WTC11 (cell line): ENCODE data around the gene ACOXL. TPM values are rescaled to one million over a fixed set of nuclear protein-coding genes. Genes with fewer than 3 reads are reported as not detected.

Experiments
- ATAC-seq: fragments of 200-7000 bp; cut with Tn5 transposase; 2 replicates; pipeline ENCODE4 v1.10.0; 2021; ENCODE audit warnings: mild to moderate bottlenecking, moderate library complexity
- CTCF ChIA-PET: fragments of 300-600 bp; sonication (Branson Sonifier 250); formaldehyde crosslinking; loops from one replicate; lab custom pipeline; 2021; ENCODE audit warnings: antibody characterized with exemption; lab: Charles Lee
- POLR2A ChIA-PET: fragments of 350-600 bp; sonication (Branson Sonifier 250); formaldehyde crosslinking; loops from one replicate; lab custom pipeline; 2021; ENCODE audit warnings: antibody characterized with exemption; lab: Charles Lee
- DNase-seq: peaks from one replicate; pipeline ENCODE4 v3.0.0; 2021; ENCODE audit warnings: low spot score
- H3K27ac Mint-ChIP-seq: 2 replicates; pipeline ENCODE4 v1.8.0; 2021; ENCODE audit warnings: mixed read lengths
- H3K27me3 Mint-ChIP-seq: 2 replicates; pipeline ENCODE4 v1.8.0; 2021; ENCODE audit warnings: low read depth, mild to moderate bottlenecking, moderate library complexity, mixed read lengths
- H3K36me3 Mint-ChIP-seq: 2 replicates; pipeline ENCODE4 v1.8.0; 2021; ENCODE audit warnings: mixed read lengths
- H3K4me1 Mint-ChIP-seq: 2 replicates; pipeline ENCODE4 v1.8.0; 2022; ENCODE audit warnings: mixed read lengths
- H3K4me3 Mint-ChIP-seq: 2 replicates; pipeline ENCODE4 v1.8.0; 2021; ENCODE audit warnings: mild to moderate bottlenecking, moderate library complexity, mixed read lengths
- H3K9me3 Mint-ChIP-seq: 2 replicates; pipeline ENCODE4 v1.8.0; 2021; ENCODE audit warnings: mixed read lengths
- FOXP1 ChIP-seq: sonication (generic); formaldehyde crosslinking; IDR thresholded peaks from 2 replicates; pipeline ENCODE4 v1.8.0; 2022; ENCODE audit warnings: missing genetic modification reagents, mild to moderate bottlenecking, moderate library complexity, borderline replicate concordance
- GABPB1 ChIP-seq: sonication (generic); formaldehyde crosslinking; IDR thresholded peaks from 2 replicates; pipeline ENCODE4 v1.8.1; 2023; ENCODE audit warnings: mild to moderate bottlenecking, missing genetic modification reagents
- GTF2I ChIP-seq: fragments of 250-450 bp; sonication (Bioruptor Pico); conservative IDR thresholded peaks from 2 replicates; pipeline ENCODE4 v1.4.0; 2021; ENCODE audit warnings: mild to moderate bottlenecking
- JUN ChIP-seq: sonication (generic); formaldehyde crosslinking; IDR thresholded peaks from 2 replicates; pipeline ENCODE4 v1.8.0; 2023; ENCODE audit warnings: mild to moderate bottlenecking, missing genetic modification reagents
- NFE2L1 ChIP-seq: sonication (generic); formaldehyde crosslinking; IDR thresholded peaks from 2 replicates; pipeline ENCODE4 v1.8.1; 2023; ENCODE audit warnings: missing genetic modification reagents
- NFYB ChIP-seq: sonication (generic); formaldehyde crosslinking; conservative IDR thresholded peaks from 2 replicates; pipeline ENCODE4 v1.8.0; 2022; ENCODE audit warnings: low read depth, missing genetic modification reagents
- NR3C1 ChIP-seq: sonication (generic); formaldehyde crosslinking; conservative IDR thresholded peaks from 2 replicates; pipeline ENCODE4 v1.8.1; 2023; ENCODE audit warnings: low read depth, mild to moderate bottlenecking, missing genetic modification reagents
- RELA ChIP-seq: sonication (generic); formaldehyde crosslinking; IDR thresholded peaks from 2 replicates; pipeline ENCODE4 v1.8.1; 2022; ENCODE audit warnings: missing genetic modification reagents, mild to moderate bottlenecking, borderline replicate concordance
- RORB ChIP-seq: fragments of 250-450 bp; sonication (Bioruptor Pico); IDR thresholded peaks from 2 replicates; pipeline ENCODE4 v1.9.0; 2021; ENCODE audit warnings: mild to moderate bottlenecking
- ZNF138 ChIP-seq: sonication (generic); formaldehyde crosslinking; conservative IDR thresholded peaks from 2 replicates; pipeline ENCODE4 v1.8.1; 2022; ENCODE audit warnings: mild to moderate bottlenecking, moderate library complexity, missing genetic modification reagents
- total RNA-seq: library from RNA; stranded (reverse); gene quantifications from 3 replicates; pipeline ENCODE4 v1.2.3, GENCODE V29; 2021
- TF ChIP-seq, protein P1 (sequence below): fragments of 250-450 bp; sonication (Bioruptor Pico); IDR thresholded peaks from 2 replicates; pipeline ENCODE4 v1.9.0; 2021; ENCODE audit warnings: mild to moderate bottlenecking
- TF ChIP-seq, protein P2 (sequence below): fragments of 250-450 bp; sonication (Bioruptor Pico); conservative IDR thresholded peaks from 2 replicates; pipeline ENCODE4 v1.9.0; 2021; ENCODE audit warnings: mild to moderate bottlenecking
- TF ChIP-seq, protein P3 (sequence below): sonication (generic); formaldehyde crosslinking; IDR thresholded peaks from 2 replicates; pipeline ENCODE4 v1.8.1; 2022; ENCODE audit warnings: low read depth, mild to moderate bottlenecking, moderate library complexity, missing genetic modification reagents, borderline replicate concordance
- TF ChIP-seq, protein P4 (sequence below): sonication (generic); formaldehyde crosslinking; IDR thresholded peaks from 2 replicates; pipeline ENCODE4 v1.8.0; 2022; ENCODE audit warnings: mild to moderate bottlenecking, missing genetic modification reagents
- TF ChIP-seq, protein P5 (sequence below): sonication (generic); formaldehyde crosslinking; IDR thresholded peaks from 2 replicates; pipeline ENCODE4 v1.8.1; 2023; ENCODE audit warnings: mild to moderate bottlenecking, missing genetic modification reagents, borderline replicate concordance

The ACOXL gene
- total RNA-seq, 1 experiment from 2014 or later: 14.9 TPM

DNA sequence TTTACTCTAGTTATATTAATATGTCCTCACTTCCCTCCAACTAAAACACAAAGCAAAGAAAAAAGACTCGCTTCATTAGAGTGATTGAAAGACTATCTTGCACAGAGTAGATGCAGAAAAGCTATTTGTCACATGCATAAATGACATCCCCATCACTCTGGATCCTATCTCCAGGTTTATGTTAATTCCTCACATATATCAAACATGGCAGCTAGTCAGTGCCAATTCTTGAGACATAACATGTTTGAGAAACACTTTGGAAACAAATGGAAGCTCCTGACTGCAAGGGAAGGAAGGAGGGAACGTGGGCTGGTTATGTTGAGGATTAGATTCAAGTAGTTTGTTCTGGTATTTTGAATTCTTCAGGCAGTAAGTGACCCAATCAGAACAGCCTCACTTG is 298.6 kb downstream of the ACOXL start (continued):
- TF ChIP-seq GABPB1 (CRISPR knock-in tag) (no peak), NR3C1 (no peak)
- TF ChIP-seq, protein P1, sequence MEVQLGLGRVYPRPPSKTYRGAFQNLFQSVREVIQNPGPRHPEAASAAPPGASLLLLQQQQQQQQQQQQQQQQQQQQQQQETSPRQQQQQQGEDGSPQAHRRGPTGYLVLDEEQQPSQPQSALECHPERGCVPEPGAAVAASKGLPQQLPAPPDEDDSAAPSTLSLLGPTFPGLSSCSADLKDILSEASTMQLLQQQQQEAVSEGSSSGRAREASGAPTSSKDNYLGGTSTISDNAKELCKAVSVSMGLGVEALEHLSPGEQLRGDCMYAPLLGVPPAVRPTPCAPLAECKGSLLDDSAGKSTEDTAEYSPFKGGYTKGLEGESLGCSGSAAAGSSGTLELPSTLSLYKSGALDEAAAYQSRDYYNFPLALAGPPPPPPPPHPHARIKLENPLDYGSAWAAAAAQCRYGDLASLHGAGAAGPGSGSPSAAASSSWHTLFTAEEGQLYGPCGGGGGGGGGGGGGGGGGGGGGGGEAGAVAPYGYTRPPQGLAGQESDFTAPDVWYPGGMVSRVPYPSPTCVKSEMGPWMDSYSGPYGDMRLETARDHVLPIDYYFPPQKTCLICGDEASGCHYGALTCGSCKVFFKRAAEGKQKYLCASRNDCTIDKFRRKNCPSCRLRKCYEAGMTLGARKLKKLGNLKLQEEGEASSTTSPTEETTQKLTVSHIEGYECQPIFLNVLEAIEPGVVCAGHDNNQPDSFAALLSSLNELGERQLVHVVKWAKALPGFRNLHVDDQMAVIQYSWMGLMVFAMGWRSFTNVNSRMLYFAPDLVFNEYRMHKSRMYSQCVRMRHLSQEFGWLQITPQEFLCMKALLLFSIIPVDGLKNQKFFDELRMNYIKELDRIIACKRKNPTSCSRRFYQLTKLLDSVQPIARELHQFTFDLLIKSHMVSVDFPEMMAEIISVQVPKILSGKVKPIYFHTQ: no peak
- TF ChIP-seq, all 79 proteins: peak for 0

DNA sequence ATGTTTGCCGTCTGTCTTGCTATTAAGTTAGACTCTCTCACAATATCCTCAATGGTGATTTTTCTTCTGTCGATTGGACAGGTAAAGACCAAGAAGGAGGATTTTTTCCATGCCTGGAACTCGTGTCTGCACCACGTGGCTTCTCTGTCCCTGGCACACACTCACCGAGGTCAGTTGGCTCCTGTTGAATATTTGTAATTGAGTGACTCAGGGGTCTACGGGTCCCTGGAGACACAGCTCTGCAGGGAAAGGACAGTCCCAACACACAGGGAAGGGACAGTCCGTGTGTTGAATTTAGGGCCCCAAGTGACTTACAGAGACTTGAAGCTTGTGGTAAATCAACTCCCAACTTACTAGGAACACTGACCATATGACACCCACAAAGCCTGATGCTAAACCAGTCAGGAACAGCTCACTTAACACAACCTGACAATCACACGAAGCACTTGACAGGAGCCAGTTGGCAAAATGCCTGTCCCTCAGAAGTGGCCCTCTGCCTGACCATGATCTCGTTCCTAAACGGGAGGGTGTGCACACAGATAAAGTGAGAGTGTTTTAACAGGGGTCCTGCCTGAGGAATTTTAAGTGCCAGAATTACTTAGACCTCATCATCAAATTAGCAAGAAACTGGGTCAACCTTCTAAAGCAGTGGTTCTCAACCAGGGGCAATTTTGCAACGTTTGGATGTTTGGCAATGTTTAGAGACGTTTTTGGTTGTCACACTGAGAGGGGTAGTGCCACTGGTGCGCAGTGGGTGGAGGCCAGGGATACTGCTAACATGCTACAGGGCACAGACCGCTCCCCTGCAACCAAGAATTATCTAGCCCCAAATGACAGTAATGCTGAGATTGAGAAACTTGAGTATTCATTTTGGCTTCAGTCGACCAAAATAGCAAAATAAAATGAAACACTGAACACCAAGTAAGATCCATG is 299.4 kb downstream of the ACOXL start:
- POLR2A ChIA-PET: no interaction called here
- CTCF ChIA-PET: no interaction called here

More for the DNA sequence above, 299.4 kb downstream of the ACOXL start:
- TF ChIP-seq, protein P2, sequence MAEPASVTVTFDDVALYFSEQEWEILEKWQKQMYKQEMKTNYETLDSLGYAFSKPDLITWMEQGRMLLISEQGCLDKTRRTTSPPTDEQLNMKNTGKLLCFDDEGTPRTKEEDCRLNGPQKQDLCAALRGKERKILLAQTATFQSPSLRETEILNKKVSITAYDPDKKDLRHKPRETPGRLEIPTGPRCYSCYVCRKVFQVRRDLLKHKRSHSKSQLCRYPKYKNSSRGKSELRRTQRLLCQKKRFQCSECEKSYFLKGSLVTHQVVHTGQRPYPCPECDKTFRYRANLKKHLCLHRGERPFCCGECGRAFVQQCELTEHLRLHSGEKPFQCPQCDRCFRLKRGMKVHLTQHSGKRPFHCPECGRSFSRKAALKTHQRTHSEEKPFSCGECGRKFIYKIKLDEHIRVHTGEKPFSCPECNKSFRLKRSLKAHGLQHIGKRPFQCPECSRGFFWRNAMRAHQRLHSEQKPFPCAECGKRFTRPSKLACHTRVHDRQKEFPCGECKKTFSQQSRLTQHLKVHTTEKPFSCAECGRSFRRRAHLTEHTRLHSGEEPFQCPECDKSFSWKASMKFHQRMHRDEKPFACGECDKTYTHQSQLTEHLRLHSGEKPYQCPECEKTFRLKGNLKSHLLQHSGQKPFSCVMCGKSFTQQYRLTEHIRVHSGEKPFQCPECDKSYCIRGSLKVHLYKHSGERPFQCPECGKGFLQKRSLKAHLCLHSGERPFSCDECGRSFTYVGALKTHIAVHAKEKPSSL: no peak
- TF ChIP-seq, protein P3, sequence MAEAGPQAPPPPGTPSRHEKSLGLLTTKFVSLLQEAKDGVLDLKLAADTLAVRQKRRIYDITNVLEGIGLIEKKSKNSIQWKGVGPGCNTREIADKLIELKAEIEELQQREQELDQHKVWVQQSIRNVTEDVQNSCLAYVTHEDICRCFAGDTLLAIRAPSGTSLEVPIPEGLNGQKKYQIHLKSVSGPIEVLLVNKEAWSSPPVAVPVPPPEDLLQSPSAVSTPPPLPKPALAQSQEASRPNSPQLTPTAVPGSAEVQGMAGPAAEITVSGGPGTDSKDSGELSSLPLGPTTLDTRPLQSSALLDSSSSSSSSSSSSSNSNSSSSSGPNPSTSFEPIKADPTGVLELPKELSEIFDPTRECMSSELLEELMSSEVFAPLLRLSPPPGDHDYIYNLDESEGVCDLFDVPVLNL (CRISPR knock-in tag): no peak
- TF ChIP-seq GTF2I (CRISPR knock-in tag) (no peak), NFYB (no peak), NFE2L1 (CRISPR knock-in tag) (no peak), RELA (CRISPR knock-in tag) (no peak), RORB (CRISPR knock-in tag) (no peak), JUN (CRISPR knock-in tag) (no peak), FOXP1 (CRISPR knock-in tag) (no peak), ZNF138 (CRISPR knock-in tag) (no peak)
- TF ChIP-seq, protein P4, sequence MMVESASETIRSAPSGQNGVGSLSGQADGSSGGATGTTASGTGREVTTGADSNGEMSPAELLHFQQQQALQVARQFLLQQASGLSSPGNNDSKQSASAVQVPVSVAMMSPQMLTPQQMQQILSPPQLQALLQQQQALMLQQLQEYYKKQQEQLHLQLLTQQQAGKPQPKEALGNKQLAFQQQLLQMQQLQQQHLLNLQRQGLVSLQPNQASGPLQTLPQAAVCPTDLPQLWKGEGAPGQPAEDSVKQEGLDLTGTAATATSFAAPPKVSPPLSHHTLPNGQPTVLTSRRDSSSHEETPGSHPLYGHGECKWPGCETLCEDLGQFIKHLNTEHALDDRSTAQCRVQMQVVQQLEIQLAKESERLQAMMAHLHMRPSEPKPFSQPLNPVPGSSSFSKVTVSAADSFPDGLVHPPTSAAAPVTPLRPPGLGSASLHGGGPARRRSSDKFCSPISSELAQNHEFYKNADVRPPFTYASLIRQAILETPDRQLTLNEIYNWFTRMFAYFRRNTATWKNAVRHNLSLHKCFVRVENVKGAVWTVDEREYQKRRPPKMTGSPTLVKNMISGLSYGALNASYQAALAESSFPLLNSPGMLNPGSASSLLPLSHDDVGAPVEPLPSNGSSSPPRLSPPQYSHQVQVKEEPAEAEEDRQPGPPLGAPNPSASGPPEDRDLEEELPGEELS (CRISPR knock-in tag): no peak
- TF ChIP-seq, protein P5, sequence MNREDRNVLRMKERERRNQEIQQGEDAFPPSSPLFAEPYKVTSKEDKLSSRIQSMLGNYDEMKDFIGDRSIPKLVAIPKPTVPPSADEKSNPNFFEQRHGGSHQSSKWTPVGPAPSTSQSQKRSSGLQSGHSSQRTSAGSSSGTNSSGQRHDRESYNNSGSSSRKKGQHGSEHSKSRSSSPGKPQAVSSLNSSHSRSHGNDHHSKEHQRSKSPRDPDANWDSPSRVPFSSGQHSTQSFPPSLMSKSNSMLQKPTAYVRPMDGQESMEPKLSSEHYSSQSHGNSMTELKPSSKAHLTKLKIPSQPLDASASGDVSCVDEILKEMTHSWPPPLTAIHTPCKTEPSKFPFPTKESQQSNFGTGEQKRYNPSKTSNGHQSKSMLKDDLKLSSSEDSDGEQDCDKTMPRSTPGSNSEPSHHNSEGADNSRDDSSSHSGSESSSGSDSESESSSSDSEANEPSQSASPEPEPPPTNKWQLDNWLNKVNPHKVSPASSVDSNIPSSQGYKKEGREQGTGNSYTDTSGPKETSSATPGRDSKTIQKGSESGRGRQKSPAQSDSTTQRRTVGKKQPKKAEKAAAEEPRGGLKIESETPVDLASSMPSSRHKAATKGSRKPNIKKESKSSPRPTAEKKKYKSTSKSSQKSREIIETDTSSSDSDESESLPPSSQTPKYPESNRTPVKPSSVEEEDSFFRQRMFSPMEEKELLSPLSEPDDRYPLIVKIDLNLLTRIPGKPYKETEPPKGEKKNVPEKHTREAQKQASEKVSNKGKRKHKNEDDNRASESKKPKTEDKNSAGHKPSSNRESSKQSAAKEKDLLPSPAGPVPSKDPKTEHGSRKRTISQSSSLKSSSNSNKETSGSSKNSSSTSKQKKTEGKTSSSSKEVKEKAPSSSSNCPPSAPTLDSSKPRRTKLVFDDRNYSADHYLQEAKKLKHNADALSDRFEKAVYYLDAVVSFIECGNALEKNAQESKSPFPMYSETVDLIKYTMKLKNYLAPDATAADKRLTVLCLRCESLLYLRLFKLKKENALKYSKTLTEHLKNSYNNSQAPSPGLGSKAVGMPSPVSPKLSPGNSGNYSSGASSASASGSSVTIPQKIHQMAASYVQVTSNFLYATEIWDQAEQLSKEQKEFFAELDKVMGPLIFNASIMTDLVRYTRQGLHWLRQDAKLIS: no peak
- TF ChIP-seq, all 79 proteins: peak for 0
- no peak for DNase-seq
- Mint-ChIP-seq H3K27ac (no peak overlapping the region), H3K4me1 (peaks cover 25% of the 10 kb centered on the region), H3K27me3 (no peaks in the 10 kb centered on the region; the same call in 1 of the 2 replicates), H3K36me3 (peaks cover 6% of the 10 kb centered on the region), H3K4me3 (no peak overlapping the region), H3K9me3 (peaks cover 4% of the 10 kb centered on the region)
- no peak for ATAC-seq
